ENCODE results near the gene SLC10A4.

Gene SLC10A4

GRCh38 chr4:48538358-48538757 is 55.2 kb downstream of the SLC10A4 start:
- no peak for DNase-seq (ENCODE audit: low spot score)
- ChIA-PET CTCF (interaction anchor here (0.6 to 0.9 kb wide), 2 partner anchors 10 to 19 kb away, joined by 3 to 11 read pairs; no protein-coding TSS in a partner anchor), POLR2A (ENCODE audit: low non-redundant PET) (no interaction called here)
- no peak for TF ChIP-seq CTCF (conservative IDR thresholded peaks at IDR 0.05; ENCODE audit: low read depth)
- no peak overlapping the region for H3K27ac ChIP-seq

Data from RWPE1 (cell line).